MV-4-11 (cell line): ENCODE data around the gene FRMD8.

Source experiments
- DNase-seq: peaks from one replicate; lab custom pipeline; 2025; lab: John Stamatoyannopoulos, UW

The FRMD8 gene, protein sequence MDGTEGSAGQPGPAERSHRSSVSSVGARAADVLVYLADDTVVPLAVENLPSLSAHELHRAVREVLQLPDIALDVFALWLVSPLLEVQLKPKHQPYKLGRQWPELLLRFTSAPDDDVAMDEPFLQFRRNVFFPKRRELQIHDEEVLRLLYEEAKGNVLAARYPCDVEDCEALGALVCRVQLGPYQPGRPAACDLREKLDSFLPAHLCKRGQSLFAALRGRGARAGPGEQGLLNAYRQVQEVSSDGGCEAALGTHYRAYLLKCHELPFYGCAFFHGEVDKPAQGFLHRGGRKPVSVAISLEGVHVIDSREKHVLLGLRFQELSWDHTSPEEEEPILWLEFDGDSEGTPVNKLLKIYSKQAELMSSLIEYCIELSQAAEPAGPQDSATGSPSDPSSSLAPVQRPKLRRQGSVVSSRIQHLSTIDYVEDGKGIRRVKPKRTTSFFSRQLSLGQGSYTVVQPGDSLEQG

DNA sequence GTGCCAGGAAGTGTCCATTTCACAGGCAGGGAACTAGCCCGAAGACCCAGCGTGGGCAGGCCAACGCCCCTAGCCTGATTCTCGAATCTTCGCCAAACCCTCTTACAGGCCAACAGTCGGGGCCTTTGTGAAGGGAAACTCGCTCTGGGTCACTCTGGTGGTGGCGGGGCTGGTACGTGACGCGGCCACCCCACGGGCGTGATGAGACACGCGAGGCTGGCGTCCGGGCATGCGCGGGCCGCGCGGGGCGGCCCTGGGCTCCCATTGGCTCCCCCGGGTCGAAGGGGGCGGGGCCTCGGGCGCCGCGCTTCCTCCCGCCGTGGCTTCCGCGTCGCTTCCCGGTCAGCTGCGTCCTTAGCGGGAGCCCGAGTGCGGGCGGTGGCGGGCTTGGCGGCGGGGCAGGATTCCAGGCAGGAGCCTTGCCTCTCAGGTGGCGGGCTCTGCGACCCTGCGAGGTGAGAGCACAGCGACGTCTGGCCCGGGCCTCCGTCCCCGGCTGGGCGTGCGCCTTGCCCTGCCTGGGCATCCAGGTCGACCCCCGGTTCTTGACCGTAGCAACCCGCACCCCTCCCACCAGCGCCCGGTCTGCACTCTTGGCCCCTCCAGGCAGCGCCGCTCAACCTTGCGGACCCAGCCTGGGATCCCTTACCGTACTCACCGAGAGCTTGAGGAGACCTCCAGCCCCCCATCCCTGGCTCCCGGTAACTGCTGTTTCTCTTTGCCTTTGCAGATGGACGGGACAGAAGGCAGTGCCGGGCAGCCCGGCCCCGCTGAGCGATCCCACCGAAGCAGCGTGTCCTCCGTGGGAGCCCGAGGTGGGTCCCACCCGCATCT is at the start of gene FRMD8:
Gene FRMD8, plus strand, starts transcription at position 331 of the 834 bp plus-strand sequence. Its CDS starts 400 bp downstream, at position 731.
- DNase-seq = peak; percentile 84

- DNase-seq = no peak
Measured at GRCh38 chr11:65338676-65339075, 47.8 kb upstream of the FRMD8 start.

DNA sequence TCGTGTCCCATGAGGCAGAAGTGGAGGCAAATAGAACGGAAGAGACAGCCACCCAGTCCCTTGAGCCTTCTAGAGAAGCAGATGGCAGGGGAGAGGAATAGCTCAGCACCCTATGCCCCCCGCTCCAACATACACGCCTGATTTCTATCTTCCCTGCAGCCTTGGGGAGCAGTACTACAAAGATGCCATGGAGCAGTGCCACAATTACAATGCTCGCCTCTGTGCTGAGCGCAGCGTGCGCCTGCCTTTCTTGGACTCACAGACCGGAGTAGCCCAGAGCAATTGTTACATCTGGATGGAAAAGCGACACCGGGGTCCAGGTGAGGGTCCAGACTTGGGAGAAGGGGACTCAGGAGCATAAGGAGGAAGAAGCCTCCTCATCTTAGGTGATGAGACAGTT is 46.2 kb upstream of the FRMD8 start:
- no peak for DNase-seq

- no peak for DNase-seq
Measured at GRCh38 chr11:65341856-65342255, 44.6 kb upstream of the FRMD8 start.

DNA sequence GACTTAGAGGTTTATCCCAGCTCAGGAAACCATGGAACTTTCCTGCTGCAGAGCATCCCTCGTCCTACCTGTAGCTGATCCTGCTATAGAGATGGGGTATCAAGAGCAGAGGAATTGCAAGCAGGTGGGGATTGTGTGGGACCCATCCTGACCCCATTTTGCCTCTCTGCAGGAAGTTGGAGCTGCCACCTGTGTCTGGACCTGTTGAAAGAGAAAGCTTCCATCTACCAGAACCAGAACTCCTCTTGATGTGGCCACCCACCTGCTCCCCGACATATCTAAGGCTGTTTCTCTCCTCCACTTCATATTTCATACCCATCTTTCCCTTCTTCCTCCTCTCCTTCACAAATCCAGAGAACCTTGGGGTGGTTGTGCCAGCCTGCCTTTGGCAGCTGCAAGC is 34.9 kb upstream of the FRMD8 start:
- no peak for DNase-seq

DNA sequence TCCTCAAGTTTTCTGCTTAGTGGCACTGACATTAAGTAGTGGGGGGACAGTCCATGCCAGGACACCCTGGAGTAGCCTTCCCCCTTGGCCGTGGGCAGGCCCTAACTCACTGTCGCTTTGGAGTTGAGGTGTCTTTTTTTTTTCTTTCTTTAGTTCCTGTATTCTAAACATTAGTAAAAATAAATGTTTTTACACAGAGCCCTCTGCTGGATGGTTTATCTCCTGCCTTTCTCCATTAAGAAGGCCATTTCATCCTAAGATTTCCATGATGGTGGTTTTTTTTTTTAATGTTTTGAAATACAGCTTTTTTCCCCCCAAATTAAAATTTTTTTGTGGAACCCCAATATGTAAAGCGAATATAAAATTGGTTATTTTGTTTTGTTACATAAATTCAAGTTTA is 33.7 kb upstream of the FRMD8 start:
- DNase-seq = peak; percentile 67

- DNase-seq = no peak
Measured at GRCh38 chr11:65353376-65353775, 33.1 kb upstream of the FRMD8 start.

GRCh38 chr11:65353900-65354264 is 32.6 kb upstream of the FRMD8 start:
- no peak for DNase-seq

GRCh38 chr11:65354265-65355012 is 32.0 kb upstream of the FRMD8 start, which contains the start of gene TIGD3:
TIGD3 (plus strand) TSS chr11:65354751; CDS start chr11:65355809, 1,058 bp downstream.
- DNase-seq = peak; percentile 88

DNA sequence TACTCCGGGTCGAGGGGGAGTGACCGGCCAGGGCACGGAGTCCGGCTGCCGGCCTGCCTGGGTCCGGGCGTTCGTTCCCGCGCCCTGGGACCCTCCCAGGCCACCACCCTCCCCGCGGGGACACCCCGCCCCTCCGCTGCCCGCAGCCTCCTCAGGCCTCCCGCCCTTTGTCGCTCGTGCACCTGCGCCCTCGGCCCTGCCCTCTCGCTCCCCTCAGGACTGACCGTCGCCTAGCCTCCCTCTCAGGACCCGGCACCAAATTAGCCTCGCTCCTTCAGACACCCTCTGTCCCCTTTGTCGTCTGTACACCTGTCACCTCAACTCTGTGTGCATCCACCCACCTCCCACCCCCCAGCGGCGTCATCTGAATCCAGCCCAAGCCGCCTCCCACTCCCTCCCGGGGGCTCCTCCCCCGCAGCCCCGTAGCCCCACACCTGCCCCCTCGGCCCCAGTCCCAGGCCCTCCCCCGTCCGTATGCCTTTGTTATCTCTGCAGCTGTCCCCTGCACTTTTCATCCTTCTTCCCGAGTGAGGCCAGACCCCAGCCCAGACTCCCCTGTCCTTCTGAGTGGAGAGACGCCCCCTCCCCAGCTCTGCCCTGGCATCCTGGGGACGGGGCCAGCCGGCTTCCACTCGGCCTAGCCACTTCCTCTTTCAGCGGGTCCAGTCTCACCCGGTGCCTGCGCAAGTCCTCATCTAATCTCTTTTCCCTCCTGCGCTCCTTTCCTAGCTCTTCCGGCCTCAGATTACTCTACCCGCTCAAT is 31.2 kb upstream of the FRMD8 start:
- peak; percentile 68 for DNase-seq

DNA sequence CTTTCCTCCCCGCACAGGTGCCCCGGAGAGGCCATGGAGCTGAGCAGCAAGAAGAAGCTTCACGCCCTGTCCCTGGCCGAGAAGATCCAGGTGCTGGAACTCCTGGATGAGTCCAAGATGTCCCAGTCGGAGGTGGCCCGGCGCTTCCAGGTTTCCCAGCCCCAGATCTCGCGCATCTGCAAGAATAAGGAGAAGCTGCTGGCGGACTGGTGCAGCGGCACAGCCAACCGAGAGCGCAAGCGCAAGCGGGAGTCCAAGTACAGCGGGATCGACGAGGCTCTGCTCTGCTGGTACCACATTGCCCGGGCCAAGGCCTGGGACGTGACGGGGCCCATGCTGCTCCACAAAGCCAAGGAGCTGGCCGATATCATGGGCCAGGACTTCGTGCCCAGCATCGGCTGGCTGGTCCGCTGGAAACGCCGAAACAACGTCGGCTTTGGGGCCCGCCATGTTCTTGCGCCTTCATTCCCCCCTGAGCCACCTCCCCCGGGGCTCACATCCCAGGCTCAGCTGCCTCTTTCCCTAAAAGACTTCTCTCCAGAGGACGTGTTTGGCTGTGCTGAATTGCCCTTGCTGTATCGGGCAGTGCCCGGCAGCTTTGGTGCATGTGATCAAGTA is 30.6 kb upstream of the FRMD8 start:
- no peak for DNase-seq

- DNase-seq = no peak
Measured at GRCh38 chr11:65356394-65356972, 30.0 kb upstream of the FRMD8 start.

- DNase-seq = no peak
Measured at GRCh38 chr11:65357856-65358356, 28.5 kb upstream of the FRMD8 start.

DNA sequence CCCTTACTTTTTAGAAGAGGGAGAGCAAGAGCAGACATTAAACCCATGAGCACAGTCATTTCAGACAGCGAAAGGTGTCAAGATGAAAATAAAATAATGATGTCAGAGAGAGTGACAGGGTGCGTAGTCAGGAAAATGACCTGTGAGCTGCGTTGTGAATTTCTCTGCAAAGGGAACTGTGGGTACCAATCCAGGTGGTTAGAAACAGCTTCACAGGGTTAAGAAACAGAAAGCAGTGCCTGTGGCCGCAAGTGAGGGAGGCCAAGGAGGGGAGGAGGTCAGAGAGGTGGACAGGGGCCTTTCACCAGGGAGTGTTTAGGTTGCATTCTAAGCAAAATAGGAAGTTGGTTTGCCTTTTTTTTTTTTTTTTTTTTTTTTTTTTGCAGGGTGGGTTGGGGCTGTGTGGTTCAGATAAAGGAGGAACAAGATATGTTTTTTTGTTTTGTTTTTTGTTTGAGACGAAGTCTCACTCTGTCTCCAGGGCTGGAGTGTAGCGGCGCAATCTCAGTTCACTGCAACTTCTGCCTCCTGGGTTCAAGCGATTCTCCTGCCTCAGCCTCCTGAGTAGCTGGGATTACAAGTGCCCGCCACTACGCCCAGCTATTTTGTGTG is 24.0 kb upstream of the FRMD8 start:
- DNase-seq = peak; percentile 78

DNA sequence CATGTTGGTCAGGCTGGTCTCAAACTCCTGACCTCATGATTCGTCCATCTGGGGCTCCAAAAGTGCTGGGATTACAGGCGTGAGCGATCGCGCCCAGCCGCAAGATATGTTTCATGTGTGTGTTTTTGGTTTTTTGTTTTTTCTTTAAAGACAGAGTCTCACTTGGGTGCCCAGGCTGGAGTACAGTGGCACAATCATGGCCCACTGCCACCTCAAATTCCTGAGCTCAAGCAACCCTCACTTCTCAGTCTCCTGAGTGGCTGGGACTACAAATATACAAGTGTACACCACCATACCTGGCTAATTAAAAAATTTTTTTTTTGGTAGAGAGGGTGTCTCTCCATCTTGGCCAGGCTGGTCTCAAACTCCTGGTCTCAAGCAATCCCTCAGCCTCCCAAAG is 23.5 kb upstream of the FRMD8 start:
- DNase-seq = no peak

DNA sequence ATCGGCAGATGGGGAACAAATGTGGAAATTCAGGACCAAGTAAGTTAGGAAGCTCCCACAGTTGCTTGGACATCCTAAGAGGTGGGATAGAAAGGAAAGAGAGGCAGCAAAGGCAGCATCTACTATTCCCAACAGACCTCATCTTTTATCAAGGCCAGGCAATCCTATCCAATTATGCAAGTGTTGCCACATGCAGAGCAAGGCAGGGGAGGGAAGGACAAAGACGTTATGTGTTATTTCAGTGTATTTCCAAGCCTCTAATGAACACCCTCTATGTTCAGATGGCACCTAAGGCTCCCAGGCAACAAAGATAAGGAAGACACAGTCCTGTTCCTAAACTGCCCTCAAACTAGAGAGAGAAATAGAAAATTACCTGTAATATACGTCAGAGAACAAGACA is 22.7 kb upstream of the FRMD8 start:
- DNase-seq = no peak

DNA sequence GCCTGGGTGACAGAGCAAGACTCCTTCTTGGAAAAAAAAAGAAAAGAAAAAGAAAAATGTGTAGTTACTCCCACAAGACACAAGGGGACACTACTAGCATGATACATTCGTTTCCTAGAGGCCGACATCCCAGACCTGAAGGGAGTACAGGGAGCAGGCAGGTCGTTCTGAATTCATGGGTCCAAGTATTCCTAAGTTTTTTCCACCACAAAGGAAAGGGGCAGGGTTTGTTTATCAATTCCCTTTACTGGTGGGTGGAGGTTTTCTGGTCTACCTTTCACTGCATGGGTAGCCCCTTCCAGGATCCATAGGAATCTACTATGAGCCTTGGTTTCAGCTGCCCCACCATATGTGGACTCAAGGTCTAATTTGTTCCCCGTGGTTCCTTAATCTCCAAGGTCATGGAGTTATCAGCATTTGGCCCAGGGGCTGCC is 20.1 kb upstream of the FRMD8 start:
- DNase-seq = peak; percentile 72

GRCh38 chr11:65370659-65371049 is 15.8 kb upstream of the FRMD8 start:
- no peak for DNase-seq

GRCh38 chr11:65373839-65374580 is 12.4 kb upstream of the FRMD8 start:
- DNase-seq = peak; percentile 8
